ENCODE results near the gene ANKMY1. TPM values are rescaled to one million over a fixed set of nuclear protein-coding genes. Genes with fewer than 3 reads are reported as not detected.
A peak's percentile ranks its signal among the peaks of the same experiment; 100 is the strongest.

The ANKMY1 gene
- total and polyA plus RNA-seq, 2 of the 13 experiments (the other 11 are each of a cell fraction or from before 2014, with no cell fraction given) = 11.7 to 18.8 TPM

DNA sequence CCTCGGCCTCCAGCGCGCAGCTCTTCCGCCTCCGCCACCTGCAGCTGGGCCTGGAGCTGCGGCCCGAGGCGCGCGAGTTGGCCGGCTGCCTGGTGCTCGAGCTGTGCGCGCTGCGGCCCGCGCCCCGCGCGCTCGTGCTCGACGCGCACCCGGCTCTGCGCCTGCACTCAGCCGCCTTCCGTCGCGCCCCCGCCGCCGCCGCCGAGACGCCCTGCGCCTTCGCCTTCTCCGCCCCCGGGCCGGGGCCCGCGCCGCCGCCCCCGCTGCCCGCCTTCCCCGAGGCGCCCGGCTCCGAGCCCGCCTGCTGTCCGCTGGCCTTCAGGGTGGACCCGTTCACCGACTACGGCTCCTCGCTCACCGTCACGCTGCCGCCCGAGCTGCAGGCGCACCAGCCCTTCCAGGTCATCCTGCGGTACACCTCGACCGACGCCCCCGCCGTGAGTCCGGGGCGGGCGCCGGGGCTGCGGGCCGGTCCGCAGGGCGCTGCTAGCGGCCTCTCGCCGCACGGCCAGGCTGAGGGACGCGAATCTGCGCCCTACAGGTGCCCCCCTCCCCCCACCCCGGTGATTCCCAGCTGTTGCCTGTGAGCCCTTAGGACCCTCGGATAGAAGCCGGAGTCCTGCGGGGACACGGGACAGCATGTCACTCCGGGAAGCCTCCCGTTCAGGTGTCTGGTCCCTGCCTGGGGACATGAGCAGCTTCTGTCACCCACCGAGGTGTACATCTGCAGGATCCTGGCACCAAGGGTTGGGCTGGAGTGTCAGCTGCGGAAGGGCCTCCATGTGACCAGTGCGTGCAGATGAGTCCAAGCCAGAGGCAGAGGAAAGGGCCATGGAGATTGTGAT, 11.1 kb upstream of the ANKMY1 start (continued):
- TF ChIP-seq, protein P1, sequence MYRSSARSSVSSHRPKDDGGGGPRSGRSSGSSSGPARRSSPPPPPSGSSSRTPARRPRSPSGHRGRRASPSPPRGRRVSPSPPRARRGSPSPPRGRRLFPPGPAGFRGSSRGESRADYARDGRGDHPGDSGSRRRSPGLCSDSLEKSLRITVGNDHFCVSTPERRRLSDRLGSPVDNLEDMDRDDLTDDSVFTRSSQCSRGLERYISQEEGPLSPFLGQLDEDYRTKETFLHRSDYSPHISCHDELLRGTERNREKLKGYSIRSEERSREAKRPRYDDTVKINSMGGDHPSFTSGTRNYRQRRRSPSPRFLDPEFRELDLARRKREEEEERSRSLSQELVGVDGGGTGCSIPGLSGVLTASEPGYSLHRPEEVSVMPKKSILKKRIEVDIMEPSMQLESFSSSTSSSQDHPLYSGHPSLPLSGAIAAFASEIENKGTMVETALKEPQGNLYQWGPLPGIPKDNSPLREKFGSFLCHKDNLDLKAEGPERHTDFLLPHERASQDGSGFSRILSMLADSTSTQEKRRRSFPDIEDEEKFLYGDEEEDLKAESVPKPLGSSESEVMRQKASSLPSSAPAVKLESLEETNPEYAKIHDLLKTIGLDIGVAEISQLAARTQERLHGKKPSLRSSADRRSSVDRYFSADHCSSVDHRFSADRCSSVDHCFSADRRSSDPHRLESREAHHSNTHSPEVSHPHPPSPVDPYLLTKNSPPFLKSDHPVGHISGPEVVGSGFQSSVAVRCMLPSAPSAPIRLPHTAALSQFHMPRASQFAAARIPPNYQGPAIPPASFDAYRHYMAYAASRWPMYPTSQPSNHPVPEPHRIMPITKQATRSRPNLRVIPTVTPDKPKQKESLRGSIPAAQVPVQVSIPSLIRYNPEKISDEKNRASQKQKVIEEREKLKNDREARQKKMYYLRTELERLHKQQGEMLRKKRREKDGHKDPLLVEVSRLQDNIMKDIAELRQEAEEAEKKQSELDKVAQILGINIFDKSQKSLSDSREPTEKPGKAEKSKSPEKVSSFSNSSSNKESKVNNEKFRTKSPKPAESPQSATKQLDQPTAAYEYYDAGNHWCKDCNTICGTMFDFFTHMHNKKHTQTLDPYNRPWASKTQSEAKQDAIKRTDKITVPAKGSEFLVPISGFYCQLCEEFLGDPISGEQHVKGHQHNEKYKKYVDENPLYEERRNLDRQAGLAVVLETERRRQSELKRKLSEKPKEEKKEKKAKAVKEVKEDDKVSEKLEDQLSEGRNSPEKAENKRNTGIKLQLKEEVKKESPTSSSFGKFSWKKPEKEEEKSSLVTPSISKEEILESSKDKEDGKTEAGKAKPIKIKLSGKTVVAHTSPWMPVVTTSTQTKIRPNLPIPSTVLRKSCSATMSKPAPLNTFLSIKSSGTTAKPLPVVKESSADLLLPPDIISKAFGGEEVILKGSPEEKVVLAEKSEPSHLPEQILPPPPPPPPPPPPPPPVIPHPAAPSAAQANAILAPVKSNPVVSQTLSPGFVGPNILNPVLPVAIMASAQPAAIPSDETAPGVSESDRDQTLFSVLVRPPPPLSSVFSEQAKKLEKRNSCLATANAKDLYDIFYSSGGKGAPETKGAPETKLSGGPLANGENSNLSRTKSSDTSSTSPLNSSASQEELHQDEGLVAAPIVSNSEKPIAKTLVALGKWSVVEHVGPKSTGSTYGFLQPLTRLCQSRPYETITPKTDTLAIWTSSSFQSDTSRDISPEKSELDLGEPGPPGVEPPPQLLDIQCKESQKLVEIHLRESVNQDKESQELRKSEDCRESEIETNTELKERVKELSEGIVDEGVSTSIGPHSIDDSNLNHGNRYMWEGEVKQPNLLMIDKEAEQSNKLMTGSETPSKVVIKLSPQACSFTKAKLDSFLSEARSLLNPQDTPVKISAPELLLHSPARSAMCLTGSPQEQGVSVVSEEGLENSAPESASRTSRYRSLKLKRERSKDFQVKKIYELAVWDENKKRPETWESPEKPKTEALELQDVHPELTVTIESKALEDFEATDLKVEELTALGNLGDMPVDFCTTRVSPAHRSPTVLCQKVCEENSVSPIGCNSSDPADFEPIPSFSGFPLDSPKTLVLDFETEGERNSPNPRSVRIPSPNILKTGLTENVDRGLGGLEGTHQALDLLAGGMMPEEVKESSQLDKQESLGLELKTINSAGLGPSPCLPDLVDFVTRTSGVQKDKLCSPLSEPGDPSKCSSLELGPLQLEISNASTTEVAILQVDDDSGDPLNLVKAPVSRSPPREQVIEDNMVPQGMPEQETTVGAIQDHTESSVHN (CRISPR knock-in tag; IDR thresholded peaks at IDR 0.05) = no peak
- TF ChIP-seq SIN3B (IDR thresholded peaks at IDR 0.05; ENCODE audit: low read length) (no peak), ZNF891 (CRISPR knock-in tag; IDR thresholded peaks at IDR 0.05) (no peak), ZNF24 (IDR thresholded peaks at IDR 0.05) (no peak), ZZZ3 (CRISPR knock-in tag; IDR thresholded peaks at IDR 0.05; ENCODE audit: borderline replicate concordance) (no peak), ZFY (CRISPR knock-in tag; IDR thresholded peaks at IDR 0.05) (peak; percentile 78), NFYB (CRISPR knock-in tag; IDR thresholded peaks at IDR 0.05) (no peak)
- TF ChIP-seq, protein P2, sequence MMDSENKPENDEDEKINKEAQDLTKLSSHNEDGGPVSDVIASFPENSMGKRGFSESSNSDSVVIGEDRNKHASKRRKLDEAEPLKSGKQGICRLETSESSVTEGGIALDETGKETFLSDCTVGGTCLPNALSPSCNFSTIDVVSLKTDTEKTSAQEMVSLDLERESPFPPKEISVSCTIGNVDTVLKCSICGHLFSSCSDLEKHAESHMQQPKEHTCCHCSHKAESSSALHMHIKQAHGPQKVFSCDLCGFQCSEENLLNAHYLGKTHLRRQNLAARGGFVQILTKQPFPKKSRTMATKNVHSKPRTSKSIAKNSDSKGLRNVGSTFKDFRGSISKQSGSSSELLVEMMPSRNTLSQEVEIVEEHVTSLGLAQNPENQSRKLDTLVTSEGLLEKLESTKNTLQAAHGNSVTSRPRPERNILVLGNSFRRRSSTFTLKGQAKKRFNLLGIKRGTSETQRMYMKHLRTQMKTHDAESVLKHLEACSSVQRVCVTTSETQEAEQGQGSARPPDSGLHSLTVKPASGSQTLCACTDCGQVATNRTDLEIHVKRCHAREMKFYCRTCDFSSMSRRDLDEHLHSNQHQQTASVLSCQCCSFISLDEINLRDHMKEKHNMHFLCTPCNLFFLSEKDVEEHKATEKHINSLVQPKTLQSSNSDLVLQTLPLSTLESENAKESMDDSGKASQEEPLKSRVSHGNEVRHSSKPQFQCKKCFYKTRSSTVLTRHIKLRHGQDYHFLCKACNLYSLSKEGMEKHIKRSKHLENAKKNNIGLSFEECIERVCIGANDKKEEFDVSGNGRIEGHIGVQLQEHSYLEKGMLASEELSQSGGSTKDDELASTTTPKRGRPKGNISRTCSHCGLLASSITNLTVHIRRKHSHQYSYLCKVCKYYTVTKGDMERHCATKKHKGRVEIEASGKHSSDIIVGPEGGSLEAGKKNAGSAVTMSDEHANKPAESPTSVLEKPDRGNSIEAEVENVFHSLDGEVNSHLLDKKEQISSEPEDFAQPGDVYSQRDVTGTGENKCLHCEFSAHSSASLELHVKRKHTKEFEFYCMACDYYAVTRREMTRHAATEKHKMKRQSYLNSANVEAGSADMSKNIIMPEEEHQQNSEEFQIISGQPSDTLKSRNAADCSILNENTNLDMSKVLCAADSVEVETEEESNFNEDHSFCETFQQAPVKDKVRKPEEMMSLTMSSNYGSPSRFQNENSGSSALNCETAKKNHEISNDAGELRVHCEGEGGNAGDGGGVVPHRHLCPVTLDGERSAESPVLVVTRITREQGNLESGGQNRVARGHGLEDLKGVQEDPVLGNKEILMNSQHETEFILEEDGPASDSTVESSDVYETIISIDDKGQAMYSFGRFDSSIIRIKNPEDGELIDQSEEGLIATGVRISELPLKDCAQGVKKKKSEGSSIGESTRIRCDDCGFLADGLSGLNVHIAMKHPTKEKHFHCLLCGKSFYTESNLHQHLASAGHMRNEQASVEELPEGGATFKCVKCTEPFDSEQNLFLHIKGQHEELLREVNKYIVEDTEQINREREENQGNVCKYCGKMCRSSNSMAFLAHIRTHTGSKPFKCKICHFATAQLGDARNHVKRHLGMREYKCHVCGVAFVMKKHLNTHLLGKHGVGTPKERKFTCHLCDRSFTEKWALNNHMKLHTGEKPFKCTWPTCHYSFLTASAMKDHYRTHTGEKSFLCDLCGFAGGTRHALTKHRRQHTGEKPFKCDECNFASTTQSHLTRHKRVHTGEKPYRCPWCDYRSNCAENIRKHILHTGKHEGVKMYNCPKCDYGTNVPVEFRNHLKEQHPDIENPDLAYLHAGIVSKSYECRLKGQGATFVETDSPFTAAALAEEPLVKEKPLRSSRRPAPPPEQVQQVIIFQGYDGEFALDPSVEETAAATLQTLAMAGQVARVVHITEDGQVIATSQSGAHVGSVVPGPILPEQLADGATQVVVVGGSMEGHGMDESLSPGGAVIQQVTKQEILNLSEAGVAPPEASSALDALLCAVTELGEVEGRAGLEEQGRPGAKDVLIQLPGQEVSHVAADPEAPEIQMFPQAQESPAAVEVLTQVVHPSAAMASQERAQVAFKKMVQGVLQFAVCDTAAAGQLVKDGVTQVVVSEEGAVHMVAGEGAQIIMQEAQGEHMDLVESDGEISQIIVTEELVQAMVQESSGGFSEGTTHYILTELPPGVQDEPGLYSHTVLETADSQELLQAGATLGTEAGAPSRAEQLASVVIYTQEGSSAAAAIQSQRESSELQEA (CRISPR knock-in tag; IDR thresholded peaks at IDR 0.05; ENCODE audit: not compliant biosample characterization) = peak; percentile 37
- TF ChIP-seq, protein P3, sequence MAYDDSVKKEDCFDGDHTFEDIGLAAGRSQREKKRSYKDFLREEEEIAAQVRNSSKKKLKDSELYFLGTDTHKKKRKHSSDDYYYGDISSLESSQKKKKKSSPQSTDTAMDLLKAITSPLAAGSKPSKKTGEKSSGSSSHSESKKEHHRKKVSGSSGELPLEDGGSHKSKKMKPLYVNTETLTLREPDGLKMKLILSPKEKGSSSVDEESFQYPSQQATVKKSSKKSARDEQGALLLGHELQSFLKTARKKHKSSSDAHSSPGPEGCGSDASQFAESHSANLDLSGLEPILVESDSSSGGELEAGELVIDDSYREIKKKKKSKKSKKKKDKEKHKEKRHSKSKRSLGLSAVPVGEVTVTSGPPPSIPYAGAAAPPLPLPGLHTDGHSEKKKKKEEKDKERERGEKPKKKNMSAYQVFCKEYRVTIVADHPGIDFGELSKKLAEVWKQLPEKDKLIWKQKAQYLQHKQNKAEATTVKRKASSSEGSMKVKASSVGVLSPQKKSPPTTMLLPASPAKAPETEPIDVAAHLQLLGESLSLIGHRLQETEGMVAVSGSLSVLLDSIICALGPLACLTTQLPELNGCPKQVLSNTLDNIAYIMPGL (CRISPR knock-in tag; IDR thresholded peaks at IDR 0.05; ENCODE audit: borderline replicate concordance in 1 of 2, low read depth in 1 of 2) = peak in 1 of 2 experiments; percentile 62; a peak in 2 of 4 replicates

All from HepG2 (cell line).